K562 (cell line): ENCODE measurements around the gene CRAMP1. TPM values are rescaled to one million over a fixed set of nuclear protein-coding genes. Genes with fewer than 3 reads are reported as not detected.

Source experiments
- CHD4 ChIP-seq: fragments of 200-600 bp; sonication (generic); IDR thresholded peaks from 3 replicates; pipeline ENCODE4 v1.6.1; 2012; ENCODE audit warnings: low read depth, mild to moderate bottlenecking, mixed read lengths, low read length, inconsistent platforms; ENCODE audit not compliant: insufficient read depth, insufficient replicate concordance, poor library complexity, severe bottlenecking
- ELK3 ChIP-seq: fragments of 450-650 bp; formaldehyde crosslinking; IDR thresholded peaks from 2 replicates; pipeline ENCODE4 v1.4.0; 2020; ENCODE audit warnings: mild to moderate bottlenecking
- GTF2E2 ChIP-seq: fragments of 200-800 bp; sonication (Bioruptor generic); IDR thresholded peaks from 2 replicates; pipeline ENCODE4 v1.6.1; 2016; ENCODE audit warnings: missing genetic modification characterization, missing compliant biosample characterization
- HDAC1 ChIP-seq, 2 experiments: fragments of 450-650 bp; IDR thresholded peaks; 2 replicates each; pipeline ENCODE4 v1.6.1; 2016 to 2017; ENCODE audit warnings: inconsistent platforms in 1 of 2, mild to moderate bottlenecking in 1 of 2, moderate library complexity in 1 of 2
- HSF4 ChIP-seq: fragments of 250-450 bp; sonication (Bioruptor Pico); IDR thresholded peaks from 2 replicates; pipeline ENCODE4 v2.1.2; 2022; ENCODE audit warnings: mild to moderate bottlenecking, moderate library complexity, borderline replicate concordance
- KAT7 ChIP-seq: sonication (generic); formaldehyde crosslinking; IDR thresholded peaks from 2 replicates; pipeline ENCODE4 v1.8.0; 2022; ENCODE audit warnings: missing genetic modification reagents, mild to moderate bottlenecking, borderline replicate concordance
- NBN ChIP-seq: fragments of 450-650 bp; IDR thresholded peaks from 2 replicates; pipeline ENCODE4 v1.6.1; 2016; ENCODE audit warnings: low read depth, mild to moderate bottlenecking
- PHF8 ChIP-seq: fragments of 200-600 bp; sonication (generic); IDR thresholded peaks from 2 replicates; pipeline ENCODE4 v1.6.1; 2012; ENCODE audit warnings: mixed run types, mild to moderate bottlenecking, inconsistent platforms, low read length, moderate library complexity, borderline replicate concordance
- PRMT5 ChIP-seq: sonication (generic); formaldehyde crosslinking; IDR thresholded peaks from 2 replicates; pipeline ENCODE4 v1.5.0; 2020; ENCODE audit warnings: missing genetic modification reagents
- RBM25 ChIP-seq: fragments of 200-400 bp; formaldehyde crosslinking; IDR thresholded peaks from 2 replicates; pipeline ENCODE4 v1.6.1; 2018; ENCODE audit warnings: low read length, low read depth, moderate library complexity; ENCODE audit not compliant: severe bottlenecking
- SNIP1 ChIP-seq: fragments of 450-650 bp; IDR thresholded peaks from 2 replicates; pipeline ENCODE4 v1.7.1; 2017; ENCODE audit warnings: low read depth, mild to moderate bottlenecking
- ZNF232 ChIP-seq: sonication (generic); formaldehyde crosslinking; IDR thresholded peaks from 2 replicates; pipeline ENCODE4 v1.8.0; 2022; ENCODE audit warnings: mild to moderate bottlenecking, missing genetic modification reagents
- polyA plus RNA-seq, 8 experiments: library from polyadenylated mRNA; depleted of rRNA in 4 of 8; stranded (reverse) in 5 of 8; unstranded in 3 of 8; fragments of >200 nt; fragmentation: Nextera tagmentation in 2 of 8; fragmentation: Illumina TruSeq in 1 of 8; extraction: Ambion mirVana in 2 of 8; extraction: Trizol in 1 of 8; gene quantifications; 2 replicates each; pipeline versions ENCODE4 v1.2.1 to v1.2.3, GENCODE V29; 2011 to 2014; ENCODE audit warnings: inconsistent platforms in 1 of 8, missing spikeins in 1 of 8
- total RNA-seq, 7 experiments: library from RNA; depleted of rRNA in 6 of 7; stranded (reverse); fragments of >200 nt in 6 of 7; fragmentation: Illumina TruSeq in 2 of 7; extraction: Trizol in 2 of 7; gene quantifications; 2 replicates each; pipeline versions ENCODE4 v1.2.1 to v1.2.3, GENCODE V29; 2011 to 2021; ENCODE audit warnings: low replicate concordance in 1 of 7

Gene CRAMP1
- total and polyA plus RNA-seq, 9 of the 15 experiments (the other 6 are each of a cell fraction or from before 2014, with no cell fraction given) = 0.52 to 20.8 (median 7.5) TPM

- TF ChIP-seq ELK3 (CRISPR knock-in tag) (no peak), PRMT5 (CRISPR knock-in tag) (no peak), GTF2E2 (no peak), KAT7 (CRISPR knock-in tag) (0 out of 2 replicates have a peak, but pooled peaks have one; percentile 66), PHF8 (peak; percentile 15; the same call in 1 of the 2 replicates), SNIP1 (no peak), HSF4 (no peak), ZNF232 (CRISPR knock-in tag) (no peak), HDAC1 (IDR thresholded peaks at IDR 0.05) (peak in 1 of 2 experiments; percentile 74; a peak in 1 of 4 replicates), CHD4 (no peak), NBN (no peak), RBM25 (no peak)
These were observed 66.4 kb downstream of the CRAMP1 start (continued) for GRCh38 chr16:1678500-1679098.
